Right lobe of liver (tissue), 4 donors: ENCODE results near the gene RNF212.

Experiments
- POLR2A ChIP-seq: fragments of 450-650 bp; IDR thresholded peaks from one replicate; pipeline ENCODE4 v1.6.1; 2017; ENCODE audit warnings: antibody characterized with exemption, mild to moderate bottlenecking
- TF ChIP-seq, protein P1 (sequence below), 4 donors: fragments of 200-600 bp in 3 of 4; fragments of 450-650 bp in 1 of 4; IDR thresholded peaks; one replicate each; pipeline versions ENCODE4 v1.5.1 to v1.8.0; 2016 to 2022; ENCODE audit warnings: antibody characterized with exemption in 4 of 4, mild to moderate bottlenecking in 2 of 4
- donor health status: DM: no; HTN: no; CAD: no.
- donor health status: DM: no; HTN: no; CAD: no.
- donor health status: DM: no; HTN: yes; CAD: no.

GRCh38 chr4:1111259-1111809, 2.0 kb downstream of the RNF212 start:
- no peak for TF ChIP-seq POLR2A
- TF ChIP-seq, protein P1, sequence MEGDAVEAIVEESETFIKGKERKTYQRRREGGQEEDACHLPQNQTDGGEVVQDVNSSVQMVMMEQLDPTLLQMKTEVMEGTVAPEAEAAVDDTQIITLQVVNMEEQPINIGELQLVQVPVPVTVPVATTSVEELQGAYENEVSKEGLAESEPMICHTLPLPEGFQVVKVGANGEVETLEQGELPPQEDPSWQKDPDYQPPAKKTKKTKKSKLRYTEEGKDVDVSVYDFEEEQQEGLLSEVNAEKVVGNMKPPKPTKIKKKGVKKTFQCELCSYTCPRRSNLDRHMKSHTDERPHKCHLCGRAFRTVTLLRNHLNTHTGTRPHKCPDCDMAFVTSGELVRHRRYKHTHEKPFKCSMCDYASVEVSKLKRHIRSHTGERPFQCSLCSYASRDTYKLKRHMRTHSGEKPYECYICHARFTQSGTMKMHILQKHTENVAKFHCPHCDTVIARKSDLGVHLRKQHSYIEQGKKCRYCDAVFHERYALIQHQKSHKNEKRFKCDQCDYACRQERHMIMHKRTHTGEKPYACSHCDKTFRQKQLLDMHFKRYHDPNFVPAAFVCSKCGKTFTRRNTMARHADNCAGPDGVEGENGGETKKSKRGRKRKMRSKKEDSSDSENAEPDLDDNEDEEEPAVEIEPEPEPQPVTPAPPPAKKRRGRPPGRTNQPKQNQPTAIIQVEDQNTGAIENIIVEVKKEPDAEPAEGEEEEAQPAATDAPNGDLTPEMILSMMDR (IDR thresholded peaks at IDR 0.05): no peak
